HEK293 (cell line): ENCODE results near the gene TMEM272.

Experiments used
- CTCF ChIA-PET: fragments of 350-600 bp; formaldehyde crosslinking; extraction: SDS; loops from one replicate; lab custom pipeline; 2021; ENCODE audit warnings: antibody characterized with exemption; lab: Yijun Ruan, JAX
- POLR2A ChIA-PET: fragments of 300-600 bp; formaldehyde crosslinking; extraction: SDS; loops from one replicate; lab custom pipeline; 2020; ENCODE audit warnings: antibody characterized with exemption, inconsistent platforms; lab: Yijun Ruan, JAX
- H3K27ac ChIP-seq: fragments of 200-500 bp; sonication (Bioruptor generic); 2 replicates; pipeline ENCODE4 v1.5.1; 2014; ENCODE audit warnings: low read depth, low read length, control low read depth, inconsistent platforms; ENCODE audit errors: extremely low read depth
- H3K36me3 ChIP-seq, 2 experiments: fragments of 200-500 bp in 1 of 2; sonication (Bioruptor generic) in 1 of 2; 1 replicate in 1 of 2; 2 replicates in 1 of 2; pipeline ENCODE4 v1.5.1; 2014 to 2017; ENCODE audit warnings: inconsistent platforms in 2 of 2, low read length in 2 of 2; ENCODE audit not compliant: control insufficient read depth in 2 of 2, insufficient read depth in 1 of 2
- H3K4me1 ChIP-seq: fragments of 200-500 bp; sonication (Bioruptor generic); 2 replicates; pipeline ENCODE4 v1.5.1; 2014; ENCODE audit warnings: mild to moderate bottlenecking, low read length, inconsistent platforms; ENCODE audit not compliant: control insufficient read depth, insufficient read depth
- H3K4me3 ChIP-seq: 2 replicates; pipeline ENCODE4 v1.5.1; 2011; ENCODE audit warnings: low read depth, mild to moderate bottlenecking, control low read depth, low read length, moderate library complexity
- H3K9me3 ChIP-seq: fragments of 200-500 bp; sonication (Bioruptor generic); 2 replicates; pipeline ENCODE4 v1.5.1; 2014; ENCODE audit warnings: low read depth, low read length, inconsistent platforms; ENCODE audit not compliant: control insufficient read depth, insufficient read depth
- ATF2 ChIP-seq: fragments of 450-650 bp; formaldehyde crosslinking; IDR thresholded peaks from 2 replicates; pipeline ENCODE4 v1.5.1; 2016; ENCODE audit warnings: missing biosample characterization, missing genetic modification characterization, low read depth
- BCL6B ChIP-seq: fragments of 450-650 bp; formaldehyde crosslinking; IDR thresholded peaks from 2 replicates; pipeline ENCODE4 v1.5.1; 2017; ENCODE audit warnings: missing biosample characterization, missing genetic modification characterization
- GLIS1 ChIP-seq: fragments of 450-650 bp; formaldehyde crosslinking; IDR thresholded peaks from 2 replicates; pipeline ENCODE4 v1.5.1; 2016; ENCODE audit warnings: missing biosample characterization, missing genetic modification characterization
- HIC1 ChIP-seq: fragments of 450-650 bp; formaldehyde crosslinking; IDR thresholded peaks from 2 replicates; pipeline ENCODE4 v1.5.1; 2016; ENCODE audit warnings: missing biosample characterization, missing genetic modification characterization
- PBX3 ChIP-seq: sonication (generic); formaldehyde crosslinking; IDR thresholded peaks from 2 replicates; pipeline ENCODE4 v1.8.1; 2022; ENCODE audit warnings: mild to moderate bottlenecking, moderate library complexity, missing genetic modification reagents
- SALL2 ChIP-seq: fragments of 450-650 bp; formaldehyde crosslinking; IDR thresholded peaks from 2 replicates; pipeline ENCODE4 v1.5.0; 2017; ENCODE audit warnings: missing biosample characterization, mild to moderate bottlenecking, missing genetic modification characterization, borderline replicate concordance
- TCF7L2 ChIP-seq: IDR thresholded peaks from 2 replicates; pipeline ENCODE4 v1.6.1; 2011; ENCODE audit warnings: low read depth, mild to moderate bottlenecking, inconsistent platforms, low read length, moderate library complexity, borderline replicate concordance
- WT1 ChIP-seq: fragments of 450-650 bp; formaldehyde crosslinking; IDR thresholded peaks from 2 replicates; pipeline ENCODE4 v1.5.1; 2016; ENCODE audit warnings: missing biosample characterization, missing genetic modification characterization
- ZNF114 ChIP-seq: fragments of 450-650 bp; formaldehyde crosslinking; IDR thresholded peaks from 2 replicates; pipeline ENCODE4 v1.5.0; 2017; ENCODE audit warnings: missing biosample characterization, missing genetic modification characterization
- ZNF157 ChIP-seq: fragments of 450-650 bp; formaldehyde crosslinking; IDR thresholded peaks from 2 replicates; pipeline ENCODE4 v1.5.1; 2016; ENCODE audit warnings: missing biosample characterization, missing genetic modification characterization
- ZNF174 ChIP-seq: fragments of 450-650 bp; formaldehyde crosslinking; IDR thresholded peaks from 2 replicates; pipeline ENCODE4 v1.5.0; 2017; ENCODE audit warnings: missing biosample characterization, mild to moderate bottlenecking, missing genetic modification characterization
- ZNF184 ChIP-seq: fragments of 450-650 bp; IDR thresholded peaks from 2 replicates; pipeline ENCODE4 v1.5.1; 2018; ENCODE audit warnings: missing biosample characterization, mild to moderate bottlenecking, missing genetic modification characterization
- ZNF292 ChIP-seq: fragments of 450-650 bp; formaldehyde crosslinking; IDR thresholded peaks from 2 replicates; pipeline ENCODE4 v1.5.1; 2016; ENCODE audit warnings: low read depth, missing biosample characterization, missing genetic modification characterization, borderline replicate concordance
- ZNF394 ChIP-seq: fragments of 450-650 bp; formaldehyde crosslinking; IDR thresholded peaks from 2 replicates; pipeline ENCODE4 v1.5.1; 2016; ENCODE audit warnings: missing biosample characterization, missing genetic modification characterization, mild to moderate bottlenecking, moderate library complexity, borderline replicate concordance
- ZNF416 ChIP-seq: fragments of 450-650 bp; formaldehyde crosslinking; IDR thresholded peaks from 2 replicates; pipeline ENCODE4 v1.5.1; 2016; ENCODE audit warnings: missing biosample characterization, missing genetic modification characterization
- ZNF544 ChIP-seq: fragments of 450-650 bp; formaldehyde crosslinking; IDR thresholded peaks from 2 replicates; pipeline ENCODE4 v1.5.0; 2017; ENCODE audit warnings: missing biosample characterization, missing genetic modification characterization
- ZNF555 ChIP-seq: fragments of 450-650 bp; formaldehyde crosslinking; conservative IDR thresholded peaks from 2 replicates; pipeline ENCODE4 v1.5.1; 2017; ENCODE audit warnings: missing biosample characterization, mild to moderate bottlenecking, missing genetic modification characterization, inconsistent platforms
- ZNF560 ChIP-seq: fragments of 450-650 bp; formaldehyde crosslinking; IDR thresholded peaks from 2 replicates; pipeline ENCODE4 v1.5.1; 2017; ENCODE audit warnings: missing biosample characterization, missing genetic modification characterization, borderline replicate concordance
- ZNF701 ChIP-seq: fragments of 450-650 bp; formaldehyde crosslinking; IDR thresholded peaks from 2 replicates; pipeline ENCODE4 v1.5.1; 2016; ENCODE audit warnings: missing biosample characterization, missing genetic modification characterization
- ZNF777 ChIP-seq: fragments of 450-650 bp; formaldehyde crosslinking; IDR thresholded peaks from 2 replicates; pipeline ENCODE4 v1.5.1; 2017; ENCODE audit warnings: missing biosample characterization, missing genetic modification characterization, borderline replicate concordance

The TMEM272 gene

GRCh38 chr13:51856998-51857397, 12.0 kb upstream of the TMEM272 start:
- ChIA-PET CTCF (interaction anchor here (0.7 kb wide), 1 partner anchor 12 kb away, joined by 3 read pairs; no protein-coding TSS in a partner anchor), POLR2A (no interaction called here)
- Histone ChIP-seq H3K9me3 (no peaks in the 10 kb centered on the region), H3K4me3 (no peak overlapping the region), H3K36me3 (no peaks in the 10 kb centered on the region), H3K27ac (no peak overlapping the region), H3K4me1 (no peaks in the 10 kb centered on the region)
- TF ChIP-seq WT1 (no peak), ZNF292 (tag by site-specific recombination) (no peak), ZNF394 (tag by site-specific recombination) (no peak), TCF7L2 (no peak), ZNF701 (tag by site-specific recombination) (no peak), HIC1 (tag by site-specific recombination) (no peak), ZNF416 (no peak), ZNF157 (no peak), ZNF777 (tag by site-specific recombination) (no peak), ZNF174 (tag by site-specific recombination) (no peak), ZNF560 (tag by site-specific recombination) (no peak), ZNF544 (tag by site-specific recombination) (no peak), ZNF114 (tag by site-specific recombination) (no peak), BCL6B (no peak), ZNF555 (tag by site-specific recombination) (no peak), PBX3 (CRISPR knock-in tag) (no peak), ZNF184 (tag by site-specific recombination) (no peak), SALL2 (tag by site-specific recombination) (no peak), GLIS1 (tag by site-specific recombination) (no peak), ATF2 (tag by site-specific recombination) (no peak)
